Mesothelial cell of epicardium (in vitro differentiated cells): ENCODE results near the gene APBA3. TPM values are rescaled to one million over a fixed set of nuclear protein-coding genes. Genes with fewer than 3 reads are reported as not detected.

Experiments used
- DNase-seq, 2 experiments: peaks; one replicate each; pipeline ENCODE4 v3.0.0; 2021; ENCODE audit warnings: low spot score in 2 of 2; ENCODE audit not compliant: unreplicated experiment in 2 of 2
- H3K27ac Mint-ChIP-seq: 2 replicates; pipeline ENCODE4 v1.8.0; 2021; ENCODE audit warnings: mixed read lengths
- H3K27me3 Mint-ChIP-seq: 2 replicates; pipeline ENCODE4 v1.8.0; 2021; ENCODE audit warnings: low read depth, mixed read lengths
- H3K36me3 Mint-ChIP-seq: 2 replicates; pipeline ENCODE4 v1.8.0; 2021; ENCODE audit warnings: mixed read lengths
- H3K4me1 Mint-ChIP-seq: 2 replicates; pipeline ENCODE4 v1.8.0; 2021; ENCODE audit warnings: mixed read lengths
- H3K4me3 Mint-ChIP-seq: 2 replicates; pipeline ENCODE4 v1.8.0; 2021; ENCODE audit warnings: mild to moderate bottlenecking, moderate library complexity, mixed read lengths
- H3K9me3 Mint-ChIP-seq: 2 replicates; pipeline ENCODE4 v1.8.0; 2021; ENCODE audit warnings: mixed read lengths
- total RNA-seq: library from RNA; stranded (reverse); gene quantifications from 3 replicates; pipeline ENCODE4 v1.2.1, GENCODE V29; 2021
- TF ChIP-seq, protein P1 (sequence below): fragments of 200-600 bp; sonication (generic); IDR thresholded peaks from one replicate; pipeline ENCODE4 v1.5.0; 2021; ENCODE audit warnings: antibody characterized with exemption; ENCODE audit not compliant: unreplicated experiment

APBA3 gene
- total RNA-seq, 1 donor from 2014 or later: 25.2 TPM

DNA sequence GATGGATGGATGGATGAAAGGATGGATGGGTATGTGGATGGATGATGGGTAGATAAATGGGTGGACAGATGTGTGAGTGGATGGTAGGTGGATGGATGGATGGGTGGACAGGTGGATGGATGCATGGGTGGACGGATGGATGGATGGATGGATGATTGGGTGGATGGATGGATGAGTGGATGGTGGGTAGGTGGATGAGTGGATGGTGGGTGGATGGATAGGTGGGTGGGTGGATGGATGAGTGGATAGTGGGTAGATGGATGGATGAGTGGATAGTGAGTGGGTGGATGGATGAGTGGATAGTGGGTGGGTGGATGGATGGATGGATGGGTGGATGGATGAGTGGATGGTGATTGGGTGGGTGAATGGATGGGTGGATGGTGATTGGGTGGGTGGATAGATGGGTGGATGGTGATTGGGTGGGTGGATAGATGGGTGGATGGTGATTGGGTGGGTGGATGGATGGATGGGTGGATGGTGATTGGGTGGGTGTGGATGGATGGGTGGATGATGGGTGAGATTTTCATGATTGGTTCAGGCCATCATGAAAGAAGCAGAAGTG is 15.1 kb upstream of the APBA3 start:
- no peak for DNase-seq
- Mint-ChIP-seq H3K4me1 (peaks cover 2% of the 10 kb centered on the region), H3K4me3 (no peak overlapping the region), H3K36me3 (peaks cover 2% of the 10 kb centered on the region), H3K9me3 (peaks cover 8% of the 10 kb centered on the region), H3K27ac (no peak overlapping the region), H3K27me3 (peaks cover 3% of the 10 kb centered on the region)
- TF ChIP-seq, protein P1, sequence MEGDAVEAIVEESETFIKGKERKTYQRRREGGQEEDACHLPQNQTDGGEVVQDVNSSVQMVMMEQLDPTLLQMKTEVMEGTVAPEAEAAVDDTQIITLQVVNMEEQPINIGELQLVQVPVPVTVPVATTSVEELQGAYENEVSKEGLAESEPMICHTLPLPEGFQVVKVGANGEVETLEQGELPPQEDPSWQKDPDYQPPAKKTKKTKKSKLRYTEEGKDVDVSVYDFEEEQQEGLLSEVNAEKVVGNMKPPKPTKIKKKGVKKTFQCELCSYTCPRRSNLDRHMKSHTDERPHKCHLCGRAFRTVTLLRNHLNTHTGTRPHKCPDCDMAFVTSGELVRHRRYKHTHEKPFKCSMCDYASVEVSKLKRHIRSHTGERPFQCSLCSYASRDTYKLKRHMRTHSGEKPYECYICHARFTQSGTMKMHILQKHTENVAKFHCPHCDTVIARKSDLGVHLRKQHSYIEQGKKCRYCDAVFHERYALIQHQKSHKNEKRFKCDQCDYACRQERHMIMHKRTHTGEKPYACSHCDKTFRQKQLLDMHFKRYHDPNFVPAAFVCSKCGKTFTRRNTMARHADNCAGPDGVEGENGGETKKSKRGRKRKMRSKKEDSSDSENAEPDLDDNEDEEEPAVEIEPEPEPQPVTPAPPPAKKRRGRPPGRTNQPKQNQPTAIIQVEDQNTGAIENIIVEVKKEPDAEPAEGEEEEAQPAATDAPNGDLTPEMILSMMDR: no peak

DNA sequence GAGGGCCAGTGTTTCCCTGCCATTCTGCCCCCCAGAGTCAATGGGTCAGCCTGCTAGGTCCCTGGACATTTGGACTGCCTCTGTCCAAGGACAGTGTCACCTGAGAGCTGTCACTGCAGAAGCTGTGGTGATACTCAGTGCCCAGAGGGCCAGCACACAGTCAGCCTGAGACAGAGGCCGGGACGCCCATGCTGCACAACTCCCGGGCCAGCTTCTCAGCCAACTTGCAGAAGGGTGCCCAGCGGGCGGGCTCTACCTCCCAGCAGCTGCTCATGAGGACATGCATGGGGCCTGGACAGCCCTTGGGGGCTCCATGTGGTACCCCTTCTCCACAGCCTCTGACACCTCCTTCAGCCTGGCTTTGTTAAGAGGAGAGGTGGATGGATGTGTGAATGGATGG is 14.3 kb upstream of the APBA3 start:
- peaks cover 5% of the 10 kb centered on the region for H3K4me1 Mint-ChIP-seq
- H3K36me3 Mint-ChIP-seq: no peaks in the 10 kb centered on the region
- H3K27ac Mint-ChIP-seq: no peak overlapping the region
- peaks cover under 1% of the 10 kb centered on the region for H3K9me3 Mint-ChIP-seq
- no peak for DNase-seq
- no peaks in the 10 kb centered on the region for H3K27me3 Mint-ChIP-seq
- no peak overlapping the region for H3K4me3 Mint-ChIP-seq
- TF ChIP-seq, protein P1: no peak

- peaks cover 5% of the 10 kb centered on the region for H3K4me1 Mint-ChIP-seq
- no peak overlapping the region for H3K4me3 Mint-ChIP-seq
- TF ChIP-seq, protein P1: no peak
- no peaks in the 10 kb centered on the region for H3K27me3 Mint-ChIP-seq
- no peak for DNase-seq
- H3K36me3 Mint-ChIP-seq: no peaks in the 10 kb centered on the region
- no peaks in the 10 kb centered on the region for H3K9me3 Mint-ChIP-seq
- H3K27ac Mint-ChIP-seq: no peak overlapping the region
These were observed 13.9 kb upstream of the APBA3 start for GRCh38 chr19:3775374-3775711.

DNA sequence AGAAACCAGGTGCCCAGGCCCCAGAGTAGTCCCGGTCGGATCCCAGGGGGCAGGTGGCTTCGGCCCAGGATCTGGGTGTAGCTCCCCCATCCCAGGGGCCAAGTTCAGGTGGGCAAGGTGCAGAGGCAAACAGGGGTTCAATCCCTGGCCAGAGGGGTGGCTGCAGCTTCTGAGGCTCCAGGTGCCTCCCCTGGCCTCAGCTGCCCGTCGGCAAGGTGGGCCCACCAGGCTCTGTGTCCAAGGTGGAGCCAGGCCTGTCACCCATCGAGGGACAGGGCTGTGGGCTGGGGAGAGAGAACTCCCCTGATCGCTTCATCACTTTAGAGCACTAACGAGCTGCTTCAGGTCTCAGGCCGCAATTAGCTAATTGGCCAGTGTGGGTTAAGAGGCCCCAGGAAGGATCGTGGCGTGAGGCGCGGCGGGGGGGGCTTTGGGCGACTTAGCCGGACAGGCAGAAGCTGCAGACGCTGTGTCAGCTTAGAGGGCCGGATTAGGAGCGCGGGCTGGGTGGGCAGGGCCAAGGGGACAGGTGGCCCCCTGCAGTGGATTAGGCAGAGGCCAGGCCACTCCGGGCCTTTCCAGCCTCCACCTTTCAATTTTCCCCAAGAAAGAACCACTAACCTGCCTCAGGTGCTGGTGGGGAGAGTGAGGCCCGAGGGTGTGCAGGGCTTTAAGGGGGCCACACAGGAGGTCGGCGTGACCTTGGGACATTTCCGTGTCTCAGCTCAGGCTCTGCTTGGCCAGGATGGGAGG is 13.3 kb upstream of the APBA3 start:
- H3K4me3 Mint-ChIP-seq: no peak overlapping the region
- DNase-seq: no peak
- H3K4me1 Mint-ChIP-seq: peaks cover 5% of the 10 kb centered on the region
- no peak overlapping the region for H3K27ac Mint-ChIP-seq
- H3K27me3 Mint-ChIP-seq: no peaks in the 10 kb centered on the region
- no peaks in the 10 kb centered on the region for H3K36me3 Mint-ChIP-seq
- TF ChIP-seq, protein P1: no peak
- H3K9me3 Mint-ChIP-seq: no peaks in the 10 kb centered on the region

DNA sequence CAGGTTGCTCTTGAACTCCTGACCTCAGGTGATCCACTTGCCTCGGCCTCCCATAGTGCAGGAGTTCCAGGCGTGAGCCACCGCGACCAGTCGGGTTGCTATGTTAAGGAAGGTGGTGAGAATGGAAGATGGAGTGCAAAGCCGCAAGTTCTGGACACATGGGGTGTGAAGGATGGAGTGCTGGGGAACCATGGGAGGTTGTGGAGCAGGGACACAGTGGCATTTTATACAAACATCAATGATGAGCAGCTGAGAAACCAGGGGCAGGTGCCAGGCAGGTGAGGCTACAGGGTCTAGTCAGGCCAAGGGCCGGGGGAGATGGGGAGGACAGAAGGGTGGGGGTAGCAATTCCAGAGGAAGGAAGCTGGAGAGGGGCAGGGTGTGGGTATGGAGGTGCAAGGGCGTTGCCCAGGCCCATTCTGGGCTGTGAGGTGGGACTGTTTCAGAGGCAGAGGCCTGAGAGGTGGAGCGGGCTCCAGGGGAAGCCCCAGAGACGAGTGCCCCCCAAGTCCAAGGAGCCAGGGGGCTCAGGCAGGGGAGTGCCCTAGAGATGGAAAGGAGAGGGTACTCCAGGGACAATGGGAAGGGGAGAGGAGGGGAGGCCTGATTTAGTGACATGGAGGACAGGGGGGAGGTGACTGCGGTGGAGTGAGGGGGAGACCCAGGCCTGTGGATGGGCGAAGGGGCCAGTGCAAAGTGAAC is 12.5 kb upstream of the APBA3 start:
- peaks cover 1% of the 10 kb centered on the region for H3K36me3 Mint-ChIP-seq
- H3K9me3 Mint-ChIP-seq: no peaks in the 10 kb centered on the region
- H3K27ac Mint-ChIP-seq: no peak overlapping the region
- no peak for DNase-seq
- H3K4me1 Mint-ChIP-seq: peaks cover 5% of the 10 kb centered on the region
- no peaks in the 10 kb centered on the region for H3K27me3 Mint-ChIP-seq
- TF ChIP-seq, protein P1: no peak
- no peak overlapping the region for H3K4me3 Mint-ChIP-seq
